BJ (cell line): ENCODE results near the gene PHLDA1. TPM values are rescaled to one million over a fixed set of nuclear protein-coding genes. Genes with fewer than 3 reads are reported as not detected.

ENCODE experiments used
- CTCF ChIA-PET: fragments of 350-600 bp; formaldehyde crosslinking; extraction: SDS; loops from one replicate; lab custom pipeline; 2021; ENCODE audit warnings: antibody characterized with exemption, inconsistent platforms; lab: Yijun Ruan, JAX
- POLR2A ChIA-PET: fragments of 300-600 bp; sonication (Branson Sonifier 250); formaldehyde crosslinking; extraction: SDS; loops from one replicate; lab custom pipeline; 2021; ENCODE audit warnings: antibody characterized with exemption; lab: Charles Lee
- DNase-seq: peaks from one replicate; pipeline ENCODE4 v3.0.0-alpha.2; 2011; ENCODE audit warnings: low read depth
- H3K27me3 ChIP-seq: 2 replicates; pipeline ENCODE4 v1.6.0; 2011; ENCODE audit warnings: low read length; ENCODE audit not compliant: control insufficient read depth, insufficient read depth
- H3K36me3 ChIP-seq: 2 replicates; pipeline ENCODE4 v1.5.1; 2011; ENCODE audit warnings: low read length; ENCODE audit not compliant: control insufficient read depth, insufficient read depth
- H3K4me3 ChIP-seq: 2 replicates; pipeline ENCODE4 v1.5.1; 2011; ENCODE audit warnings: low read depth, mild to moderate bottlenecking, control low read depth, low read length
- polyA plus RNA-seq: library from polyadenylated mRNA; depleted of rRNA; stranded (reverse); fragments of >200 nt; gene quantifications from 2 replicates; pipeline ENCODE4 v1.2.3, GENCODE V29; 2011
- TF ChIP-seq, protein P1 (sequence below): IDR thresholded peaks from 2 replicates; pipeline ENCODE4 v1.5.1; 2011; ENCODE audit warnings: low read depth, mild to moderate bottlenecking, control low read depth, inconsistent platforms, low read length, moderate library complexity; ENCODE audit not compliant: insufficient read depth

Gene PHLDA1
- polyA plus RNA-seq, 1 experiment = 8.1 TPM

DNA sequence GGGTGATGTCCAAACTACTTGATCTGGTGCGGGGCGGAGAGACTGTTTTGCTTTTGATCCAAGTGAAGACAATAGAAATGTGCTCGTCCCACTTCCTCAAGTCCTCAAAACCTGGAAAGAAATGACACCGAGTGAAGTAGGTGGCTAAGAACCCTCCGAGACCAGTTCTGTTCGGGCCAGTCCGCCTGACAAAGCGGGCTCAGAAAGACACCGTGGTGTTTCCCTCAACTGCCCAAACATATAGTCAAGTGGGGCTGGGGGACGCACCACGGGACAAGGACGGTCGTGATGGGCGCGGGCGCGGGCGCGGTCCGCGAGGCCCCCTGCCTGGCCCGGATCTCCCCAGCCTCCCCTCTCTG lies 1.6 kb downstream of the PHLDA1 start:
- Histone ChIP-seq H3K4me3 (peak overlapping the region; percentile 70), H3K27me3 (no peaks in the 10 kb centered on the region), H3K36me3 (no peaks in the 10 kb centered on the region)
- DNase-seq = no peak
- CTCF ChIA-PET = interaction anchor here (1.3 to 9.0 kb wide), 7 partner anchors 9 to 504 kb away, joined by 3 to 98 read pairs (median 5); no protein-coding TSS in a partner anchor
- POLR2A ChIA-PET = interaction anchor here (0.7 kb wide), 1 partner anchor 477 kb away, joined by 4 read pairs; no protein-coding TSS in a partner anchor
- TF ChIP-seq, protein P1, sequence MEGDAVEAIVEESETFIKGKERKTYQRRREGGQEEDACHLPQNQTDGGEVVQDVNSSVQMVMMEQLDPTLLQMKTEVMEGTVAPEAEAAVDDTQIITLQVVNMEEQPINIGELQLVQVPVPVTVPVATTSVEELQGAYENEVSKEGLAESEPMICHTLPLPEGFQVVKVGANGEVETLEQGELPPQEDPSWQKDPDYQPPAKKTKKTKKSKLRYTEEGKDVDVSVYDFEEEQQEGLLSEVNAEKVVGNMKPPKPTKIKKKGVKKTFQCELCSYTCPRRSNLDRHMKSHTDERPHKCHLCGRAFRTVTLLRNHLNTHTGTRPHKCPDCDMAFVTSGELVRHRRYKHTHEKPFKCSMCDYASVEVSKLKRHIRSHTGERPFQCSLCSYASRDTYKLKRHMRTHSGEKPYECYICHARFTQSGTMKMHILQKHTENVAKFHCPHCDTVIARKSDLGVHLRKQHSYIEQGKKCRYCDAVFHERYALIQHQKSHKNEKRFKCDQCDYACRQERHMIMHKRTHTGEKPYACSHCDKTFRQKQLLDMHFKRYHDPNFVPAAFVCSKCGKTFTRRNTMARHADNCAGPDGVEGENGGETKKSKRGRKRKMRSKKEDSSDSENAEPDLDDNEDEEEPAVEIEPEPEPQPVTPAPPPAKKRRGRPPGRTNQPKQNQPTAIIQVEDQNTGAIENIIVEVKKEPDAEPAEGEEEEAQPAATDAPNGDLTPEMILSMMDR = no peak

- Histone ChIP-seq H3K36me3 (no peaks in the 10 kb centered on the region), H3K27me3 (no peaks in the 10 kb centered on the region), H3K4me3 (peak overlapping the region; percentile 70)
- POLR2A ChIA-PET = interaction anchor here (0.7 kb wide), 1 partner anchor 370 kb away, joined by 3 read pairs; no protein-coding TSS in a partner anchor
- CTCF ChIA-PET = interaction anchor here (1.3 to 1.5 kb wide), 2 partner anchors 51 to 501 kb away, joined by 4 to 6 read pairs; no protein-coding TSS in a partner anchor
- DNase-seq = no peak
- TF ChIP-seq, protein P1 = no peak
Observed at GRCh38 chr12:76028571-76029277, 2.9 kb downstream of the PHLDA1 start.

DNA sequence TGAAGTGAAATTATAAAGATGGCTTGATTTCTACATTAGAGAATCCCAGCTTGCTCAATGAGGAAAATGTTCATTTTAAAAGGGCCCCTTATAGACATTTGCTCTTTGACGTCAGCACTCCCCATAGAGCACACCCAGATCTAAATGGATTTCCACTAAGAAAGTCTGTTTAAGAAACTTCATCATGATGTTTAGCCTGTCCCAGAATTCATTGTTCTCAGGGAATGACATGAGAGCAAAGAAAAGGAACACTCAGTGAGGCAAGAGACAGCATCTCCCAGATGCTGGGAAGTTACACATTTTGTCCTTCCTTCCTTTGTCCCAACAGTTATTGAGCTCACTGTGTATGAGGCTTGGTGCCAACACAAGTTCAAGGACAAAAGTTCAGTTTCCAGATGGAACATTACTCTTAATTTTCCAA lies 4.9 kb downstream of the PHLDA1 start:
- POLR2A ChIA-PET = no interaction called here
- Histone ChIP-seq H3K36me3 (no peaks in the 10 kb centered on the region), H3K4me3 (no peak overlapping the region), H3K27me3 (no peaks in the 10 kb centered on the region)
- TF ChIP-seq, protein P1 = no peak
- no peak for DNase-seq
- CTCF ChIA-PET = interaction anchor here (0.6 to 1.4 kb wide), 3 partner anchors 10 to 498 kb away, joined by 3 to 5 read pairs (median 4); no protein-coding TSS in a partner anchor

- Histone ChIP-seq H3K27me3 (no peaks in the 10 kb centered on the region), H3K36me3 (no peaks in the 10 kb centered on the region), H3K4me3 (no peak overlapping the region)
- TF ChIP-seq, protein P1 = no peak
- DNase-seq = no peak
- POLR2A ChIA-PET = no interaction called here
- CTCF ChIA-PET = interaction anchor here (0.6 to 1.4 kb wide), 5 partner anchors 9 to 497 kb away, joined by 3 to 5 read pairs (median 4); no protein-coding TSS in a partner anchor
Observed at GRCh38 chr12:76025601-76026575, 5.7 kb downstream of the PHLDA1 start.
